Medulla oblongata (tissue), 1 donor: Measurements from ENCODE around the gene IFT57.
"Not testable (repeated sequence)": the region's sequence is repeated elsewhere in the genome, so short reads cannot be mapped to it uniquely, and the experiment has no call there.

ENCODE experiments used
- DNase-seq: peaks from one replicate; pipeline ENCODE4 v3.0.0-alpha.2; 2015; ENCODE audit errors: extremely low spot score

Gene IFT57

GRCh38 chr3:108221911-108222852 is at the start of gene IFT57:
TSS of gene IFT57 (minus strand) at chr3:108222424. CDS start at chr3:108222322, 102 bp downstream.
- DNase-seq = peak; percentile 99

- no peak for DNase-seq
Observed at GRCh38 chr3:108271626-108272025, 49.4 kb upstream of the IFT57 start.

- not testable (repeated sequence) for DNase-seq
Observed at GRCh38 chr3:108268235-108268634, 46.0 kb upstream of the IFT57 start.

- not testable (repeated sequence) for DNase-seq
Observed at GRCh38 chr3:108264534-108265298, 42.5 kb upstream of the IFT57 start.

GRCh38 chr3:108255131-108255530 is 32.9 kb upstream of the IFT57 start:
- DNase-seq = no peak

- no peak for DNase-seq
Observed at GRCh38 chr3:108251844-108252243, 29.6 kb upstream of the IFT57 start.

GRCh38 chr3:108251265-108251664 is 29.0 kb upstream of the IFT57 start:
- DNase-seq = no peak

- no peak for DNase-seq
Observed at GRCh38 chr3:108250626-108251025, 28.4 kb upstream of the IFT57 start.

- no peak for DNase-seq
Observed at GRCh38 chr3:108243243-108243642, 21.0 kb upstream of the IFT57 start.

GRCh38 chr3:108242776-108243175 is 20.6 kb upstream of the IFT57 start:
- no peak for DNase-seq

- no peak for DNase-seq
Observed at GRCh38 chr3:108241721-108242120, 19.5 kb upstream of the IFT57 start.

GRCh38 chr3:108241146-108241545 is 18.9 kb upstream of the IFT57 start:
- DNase-seq = no peak

GRCh38 chr3:108239082-108239481 is 16.9 kb upstream of the IFT57 start:
- DNase-seq = no peak

GRCh38 chr3:108235290-108235689 is 13.1 kb upstream of the IFT57 start:
- DNase-seq = no peak

GRCh38 chr3:108234387-108234957 is 12.2 kb upstream of the IFT57 start:
- DNase-seq = no peak

- DNase-seq = no peak
Observed at GRCh38 chr3:108228286-108228685, 6.1 kb upstream of the IFT57 start.

GRCh38 chr3:108227131-108227530 is 4.9 kb upstream of the IFT57 start:
- no peak for DNase-seq

- DNase-seq = no peak
Observed at GRCh38 chr3:108225221-108225620, 3.0 kb upstream of the IFT57 start.

- peak; percentile 16 for DNase-seq
Observed at GRCh38 chr3:108223928-108224327, 1.7 kb upstream of the IFT57 start.

GRCh38 chr3:108222853-108223565 is 785 bp upstream of the IFT57 start:
- peak; percentile 59 for DNase-seq

- DNase-seq = peak; percentile 18
Observed at GRCh38 chr3:108221393-108221792, 831 bp downstream of the IFT57 start.

GRCh38 chr3:108219336-108219735 is 2.9 kb downstream of the IFT57 start:
- no peak for DNase-seq
